GM18867 (cell line): ENCODE measurements around the gene FAH.
A peak's percentile ranks its signal among the peaks of the same experiment; 100 is the strongest.
"Not testable (repeated sequence)": the region's sequence is repeated elsewhere in the genome, so short reads cannot be mapped to it uniquely, and the experiment has no call there.

Experiments used
- ATAC-seq: cut with Tn5 transposase; IDR thresholded peaks from one replicate; pipeline ENCODE4 v1.9.1; 2021; ENCODE audit warnings: mild to moderate bottlenecking, moderate library complexity; ENCODE audit not compliant: unreplicated experiment

The FAH gene

DNA sequence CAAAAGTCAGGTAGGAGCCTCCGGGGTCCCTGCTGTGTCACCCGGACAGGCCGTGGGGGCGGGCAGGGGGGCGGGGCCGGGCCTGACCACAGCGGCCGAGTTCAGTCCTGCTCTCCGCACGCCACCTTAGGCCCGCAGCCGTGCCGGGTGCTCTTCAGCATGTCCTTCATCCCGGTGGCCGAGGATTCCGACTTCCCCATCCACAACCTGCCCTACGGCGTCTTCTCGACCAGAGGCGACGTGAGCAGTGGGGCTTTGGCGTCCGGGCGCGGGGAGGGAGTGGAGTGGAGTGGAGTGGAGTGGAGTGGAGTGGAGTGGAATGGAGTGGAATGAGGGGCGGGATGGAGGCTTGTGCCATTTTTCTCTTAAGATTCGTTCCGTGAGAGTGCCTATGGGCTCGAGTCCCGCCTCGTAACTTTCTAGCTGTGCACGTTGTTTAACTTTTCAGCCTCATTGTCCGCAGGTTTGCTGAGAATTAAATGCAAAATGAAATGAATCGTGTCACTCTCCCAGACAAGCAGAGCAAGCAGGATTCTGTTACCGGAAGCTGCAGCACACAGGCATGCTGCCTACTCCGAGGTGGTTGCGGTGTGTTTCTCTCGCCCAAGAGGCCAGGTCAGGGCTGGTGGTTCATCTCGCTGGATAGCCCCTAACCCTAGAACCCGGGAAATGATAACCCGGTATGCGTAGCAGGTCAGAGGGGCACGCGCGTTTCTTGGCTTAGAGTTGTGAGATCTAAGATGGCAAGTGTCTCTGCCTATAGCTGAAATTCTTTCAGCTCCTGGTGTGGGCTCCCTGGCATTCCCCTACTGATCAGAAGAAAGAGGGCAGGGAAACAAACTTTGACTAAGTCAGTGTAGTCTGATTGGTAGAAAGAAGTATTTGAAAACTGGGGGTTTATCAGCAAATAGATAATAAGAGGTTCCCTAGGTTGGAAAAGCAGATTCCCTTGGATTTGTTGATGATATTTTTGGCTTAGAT lies at the start of gene FAH:
Gene FAH (plus strand): TSS at position 104 of the 981 bp plus-strand sequence. CDS start 56 bp downstream, at position 160.
- ATAC-seq, result peak; percentile 53

DNA sequence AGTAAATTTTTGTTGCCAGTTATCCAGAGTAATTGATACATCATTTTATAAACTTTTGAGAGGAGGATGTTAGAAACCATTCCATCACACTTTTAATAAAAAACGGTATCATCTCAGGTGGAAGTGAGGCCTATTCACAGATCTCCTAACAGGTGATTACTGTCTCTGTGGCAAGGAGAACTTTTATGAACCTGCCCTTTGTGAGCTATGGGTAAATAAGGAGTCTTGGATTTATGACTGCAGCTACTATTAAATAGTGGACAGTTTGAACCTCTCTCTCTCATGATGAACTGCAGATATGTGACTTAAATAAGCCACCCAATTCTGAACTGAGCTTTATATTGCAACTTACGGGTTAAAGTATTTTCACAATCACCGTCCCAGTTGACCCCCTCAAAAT lies 47.6 kb upstream of the FAH start:
- no peak for ATAC-seq

DNA sequence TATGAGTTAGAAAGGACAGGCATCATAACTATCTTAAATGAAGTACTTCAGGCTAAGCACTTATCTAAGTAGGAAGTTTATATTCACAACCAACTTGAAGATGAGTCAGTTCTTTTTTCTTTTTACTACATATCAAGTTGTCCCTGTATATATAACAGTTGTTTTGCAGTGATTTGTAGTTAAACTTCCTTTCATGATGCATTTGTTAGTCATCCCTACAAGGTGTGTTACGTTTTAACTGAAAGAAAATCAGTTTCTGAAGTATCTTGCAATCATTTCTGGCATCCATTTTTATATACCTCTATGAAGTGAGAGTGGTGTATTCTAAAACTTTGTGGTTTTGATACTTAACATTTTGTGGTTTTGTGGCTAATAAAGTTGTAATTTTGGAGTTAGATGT lies 47.2 kb upstream of the FAH start:
- ATAC-seq, result no peak

DNA sequence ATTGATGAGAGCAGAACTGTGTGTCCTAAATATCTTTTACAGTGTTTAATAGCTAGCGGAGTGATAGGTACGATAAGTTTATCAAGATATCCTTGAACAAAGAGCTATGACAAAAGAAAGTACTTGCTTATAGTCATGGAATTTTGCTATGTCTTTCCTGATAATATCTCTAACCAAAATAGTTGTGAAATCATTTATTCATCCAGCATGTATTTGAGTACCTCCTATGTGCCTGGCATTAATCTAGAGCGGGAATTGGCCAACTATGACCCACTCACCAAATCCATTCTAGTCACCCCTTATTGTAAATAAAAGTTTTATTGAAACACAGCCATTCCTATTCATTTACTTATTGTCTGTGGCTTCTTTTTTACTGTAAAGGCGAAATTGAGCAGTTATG lies 46.7 kb upstream of the FAH start:
- ATAC-seq, result no peak

DNA sequence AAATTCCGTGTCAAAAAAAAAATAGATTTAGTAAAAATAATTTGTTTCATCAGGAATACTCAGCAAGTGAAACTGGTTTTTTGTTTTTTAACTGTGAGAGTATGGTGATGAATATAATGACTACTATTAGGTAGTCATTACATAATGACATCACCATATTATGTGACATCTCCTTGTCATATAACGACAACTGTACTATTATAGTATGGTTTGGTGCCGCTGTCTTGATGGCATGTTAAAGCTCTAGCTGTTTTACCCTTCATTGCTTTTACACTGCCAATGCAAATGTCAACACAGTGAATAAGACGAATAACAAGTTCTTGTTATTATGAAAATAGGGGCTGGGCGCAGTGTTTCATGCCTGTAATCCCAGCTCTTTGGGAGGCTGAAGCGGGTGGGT lies 45.6 kb upstream of the FAH start:
- no peak for ATAC-seq

DNA sequence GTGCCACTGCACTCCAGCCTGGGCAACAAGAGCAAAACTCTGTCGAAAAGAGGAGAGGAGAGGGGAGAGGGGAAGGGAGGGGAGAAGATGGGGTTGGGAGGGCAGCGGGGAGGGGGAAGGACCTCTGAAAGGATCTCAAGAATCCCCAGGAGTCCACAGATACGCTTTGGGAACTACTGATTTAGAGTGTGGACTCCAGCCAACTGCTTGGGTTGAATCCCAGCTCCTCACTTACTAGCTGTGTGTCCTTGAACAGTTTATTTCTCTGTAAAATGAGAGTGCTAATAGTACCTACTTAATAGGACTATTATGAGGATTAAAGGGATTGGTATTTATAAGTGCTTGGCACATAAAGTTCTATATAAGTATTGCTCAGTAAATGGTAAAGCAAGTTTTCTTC lies 45.0 kb upstream of the FAH start:
- ATAC-seq, result no peak

DNA sequence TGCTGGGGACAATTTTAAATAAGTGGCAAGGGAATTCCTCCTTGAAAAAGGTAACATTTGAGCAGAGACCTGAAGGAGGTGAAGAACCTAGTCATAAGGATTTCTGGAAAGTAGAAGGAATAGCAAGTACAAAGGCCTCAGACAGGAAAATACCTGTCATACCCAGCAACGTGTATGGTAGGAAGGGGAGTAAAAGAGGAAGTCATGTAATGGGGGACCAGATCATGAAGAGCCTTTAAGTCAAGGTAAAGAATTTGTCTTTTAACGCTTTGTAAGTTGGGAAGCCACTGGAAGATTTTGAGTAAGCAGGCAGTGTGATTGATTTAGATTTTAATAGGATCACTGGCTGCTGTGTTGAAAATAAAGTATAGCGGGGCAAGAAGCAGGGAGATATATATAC lies 43.4 kb upstream of the FAH start:
- no peak for ATAC-seq

DNA sequence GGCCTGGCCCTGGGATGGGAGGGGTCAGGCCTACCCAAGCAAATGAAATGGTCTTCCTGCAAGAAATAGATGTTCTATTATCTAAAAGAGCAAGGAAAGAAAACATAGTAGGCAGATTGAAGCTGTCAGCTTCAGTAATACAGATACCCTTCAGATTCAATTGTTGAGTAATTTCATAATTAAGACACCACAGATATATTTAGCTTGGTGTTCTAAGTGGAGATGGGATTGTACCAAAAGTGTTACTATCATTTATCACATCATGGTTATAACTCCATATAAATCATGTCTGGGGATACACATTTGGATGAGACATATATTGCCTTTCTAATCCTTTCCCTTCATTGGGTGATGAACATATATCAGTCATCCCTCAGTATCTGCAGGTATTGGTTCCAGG lies 41.9 kb upstream of the FAH start:
- no peak for ATAC-seq

DNA sequence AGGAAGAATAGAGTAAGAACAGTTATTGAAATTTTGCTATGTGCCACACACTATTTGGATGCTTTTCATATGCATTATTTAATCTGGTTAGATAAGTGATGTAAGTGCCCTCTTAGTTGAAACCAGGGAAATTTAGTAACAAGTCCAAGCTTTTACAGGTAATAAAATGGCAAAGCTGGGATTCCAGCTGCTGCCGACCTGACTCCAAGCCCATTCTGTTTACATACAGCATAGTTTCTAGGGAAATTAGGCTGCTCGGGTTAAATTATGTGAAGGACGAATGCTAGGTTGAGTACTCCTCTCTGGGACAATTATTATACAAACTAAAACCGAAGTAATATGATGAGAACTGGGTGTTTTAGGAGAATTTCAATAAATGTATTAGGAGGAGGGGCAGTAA lies 38.7 kb upstream of the FAH start:
- no peak for ATAC-seq

DNA sequence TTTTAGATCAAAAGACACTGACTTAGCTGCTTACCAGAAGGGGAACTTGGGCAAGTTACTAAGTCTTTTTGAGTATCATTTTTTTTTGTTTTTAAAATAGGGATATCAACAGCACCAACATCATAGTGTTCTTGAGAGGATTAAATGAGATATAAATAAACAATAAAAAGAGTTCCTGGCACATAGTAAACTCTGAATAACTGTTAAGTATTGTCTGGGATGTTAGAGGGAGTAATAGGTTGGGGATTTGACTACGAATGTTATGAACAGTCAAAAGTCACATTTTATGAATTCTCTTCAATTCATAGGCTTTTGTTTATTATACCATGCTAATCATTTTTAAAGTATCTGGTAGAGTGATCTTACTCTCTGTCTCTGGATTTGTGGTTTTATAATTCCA lies 37.8 kb upstream of the FAH start:
- ATAC-seq, result no peak

DNA sequence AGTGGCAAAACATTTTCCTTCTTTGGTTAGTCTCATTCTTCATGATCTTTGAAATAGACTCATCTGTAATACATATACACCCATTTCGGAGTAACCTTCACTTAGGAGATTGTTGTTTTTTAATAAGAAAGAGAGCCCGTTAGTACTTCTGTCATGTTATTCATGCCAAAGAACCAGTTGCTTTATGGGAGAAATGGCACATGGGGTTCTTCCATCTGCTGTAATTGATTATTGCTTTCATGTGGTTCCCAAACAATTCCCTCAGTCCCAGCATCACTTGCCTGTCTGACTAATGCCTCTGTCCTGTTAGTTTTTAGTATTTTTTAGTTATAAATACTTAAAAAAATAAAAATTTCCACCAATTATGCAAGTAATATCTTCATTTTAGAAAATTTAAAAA lies 33.8 kb upstream of the FAH start:
- ATAC-seq, result no peak

DNA sequence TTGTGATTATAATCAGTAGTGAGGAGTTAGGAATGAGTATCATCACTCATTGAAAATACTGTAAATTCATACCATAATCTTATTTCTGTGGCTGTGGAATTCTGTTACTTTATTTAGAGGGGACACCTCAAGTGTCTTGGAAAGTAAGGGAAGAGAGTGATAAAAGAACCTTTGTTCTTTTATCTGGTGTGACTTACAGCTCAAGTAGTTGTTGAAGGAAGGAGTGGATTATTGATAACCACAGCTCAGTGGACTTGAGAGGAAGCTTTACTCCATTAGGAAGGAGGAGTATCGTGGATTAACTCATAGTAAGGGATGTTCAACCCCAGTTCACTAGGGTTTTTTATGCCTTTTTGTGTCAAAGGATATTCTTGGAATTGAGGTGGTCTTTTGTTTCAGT lies 32.2 kb upstream of the FAH start:
- ATAC-seq, result no peak

DNA sequence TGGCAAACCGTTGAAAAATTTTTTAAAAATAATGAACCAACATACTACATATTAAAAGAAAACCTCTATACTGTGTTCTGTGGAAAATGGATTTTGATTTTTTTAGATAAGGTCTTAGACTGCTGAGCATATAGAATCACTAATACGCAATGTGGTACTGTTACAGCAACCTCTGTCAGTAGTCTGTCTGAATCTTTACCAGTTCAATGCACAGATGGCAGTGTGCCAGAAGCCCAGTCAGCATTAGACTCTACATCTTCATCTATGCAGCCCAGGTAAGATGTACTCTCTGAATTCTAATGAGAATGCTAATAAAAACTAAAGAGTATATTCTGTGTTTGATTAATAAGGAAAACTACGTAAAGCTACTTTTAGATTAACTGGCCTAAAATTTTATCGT lies 31.3 kb upstream of the FAH start:
- ATAC-seq, result no peak

DNA sequence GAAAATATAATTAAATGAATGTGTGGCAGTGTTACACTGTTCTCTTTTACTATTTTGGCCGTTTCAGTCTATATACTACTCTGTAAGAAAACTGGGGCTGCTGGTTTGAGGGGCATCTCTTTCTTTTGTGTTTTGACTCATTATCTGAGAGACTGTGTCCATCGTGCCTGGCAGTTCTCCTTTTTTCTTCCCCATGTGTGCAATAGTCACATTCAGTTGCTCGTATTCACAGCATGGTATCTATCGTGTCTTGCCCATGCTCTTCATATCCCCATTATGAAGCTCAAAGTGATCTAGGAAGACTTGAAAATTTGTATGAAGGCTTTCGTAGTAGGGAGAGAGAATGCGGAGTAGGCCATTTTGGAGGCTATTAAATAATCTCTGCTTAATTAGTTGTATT lies 29.8 kb upstream of the FAH start:
- no peak for ATAC-seq

DNA sequence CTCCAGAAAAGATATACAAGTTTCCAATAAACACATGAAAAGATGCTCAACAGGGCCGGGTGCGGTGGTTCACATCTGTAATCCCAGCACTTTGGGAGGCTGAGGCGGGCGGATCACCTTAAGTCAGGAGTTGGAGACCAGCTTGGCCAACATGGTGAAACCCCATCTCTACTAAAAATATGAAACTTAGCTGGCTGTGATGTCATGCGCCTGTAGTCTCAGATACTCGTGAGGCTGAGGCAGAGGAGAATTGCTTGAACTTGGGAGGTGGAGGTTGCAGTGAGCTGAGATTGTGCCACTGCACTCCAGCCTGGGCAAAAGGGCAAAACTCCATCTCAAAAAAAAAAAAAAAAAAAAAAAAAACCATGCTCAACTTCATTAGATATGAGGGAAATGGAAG lies 25.5 kb upstream of the FAH start:
- not testable (repeated sequence) for ATAC-seq

DNA sequence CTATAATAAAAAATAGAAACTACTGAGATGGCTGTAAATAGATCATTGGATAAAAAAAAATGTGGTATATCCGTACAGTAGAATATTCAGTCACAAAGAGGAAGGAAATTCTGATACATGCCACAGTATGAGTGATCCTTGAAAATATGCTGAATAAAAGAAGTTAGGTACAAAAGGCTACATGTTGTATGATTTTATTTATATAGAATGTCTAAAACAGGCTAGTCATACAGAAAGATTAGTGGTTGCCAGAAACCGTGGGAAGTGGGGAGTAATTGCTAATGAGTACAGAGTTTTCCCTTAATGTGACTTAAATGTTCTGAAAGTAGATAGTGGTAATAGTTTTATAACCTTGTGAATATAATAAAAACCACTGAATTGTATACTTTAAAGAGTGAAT lies 24.9 kb upstream of the FAH start:
- no peak for ATAC-seq

DNA sequence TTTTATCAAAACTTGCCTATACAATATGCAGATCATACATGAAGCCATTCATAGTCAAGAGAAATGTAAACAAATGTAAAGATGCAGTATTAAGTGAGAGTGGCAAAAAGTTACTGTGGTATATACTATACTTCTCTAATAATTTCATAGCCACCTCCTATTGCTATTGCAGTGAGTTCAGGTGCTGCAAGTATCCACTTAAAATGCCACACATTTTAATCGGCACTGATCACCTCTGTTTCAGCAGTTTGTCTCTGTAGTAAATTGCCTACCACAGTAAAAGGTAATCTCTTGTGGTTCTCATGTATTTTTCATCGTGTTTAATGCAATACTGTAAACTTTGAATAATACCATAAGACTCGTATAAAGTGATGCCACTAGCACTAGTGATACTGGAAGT lies 20.4 kb upstream of the FAH start:
- ATAC-seq, result no peak

DNA sequence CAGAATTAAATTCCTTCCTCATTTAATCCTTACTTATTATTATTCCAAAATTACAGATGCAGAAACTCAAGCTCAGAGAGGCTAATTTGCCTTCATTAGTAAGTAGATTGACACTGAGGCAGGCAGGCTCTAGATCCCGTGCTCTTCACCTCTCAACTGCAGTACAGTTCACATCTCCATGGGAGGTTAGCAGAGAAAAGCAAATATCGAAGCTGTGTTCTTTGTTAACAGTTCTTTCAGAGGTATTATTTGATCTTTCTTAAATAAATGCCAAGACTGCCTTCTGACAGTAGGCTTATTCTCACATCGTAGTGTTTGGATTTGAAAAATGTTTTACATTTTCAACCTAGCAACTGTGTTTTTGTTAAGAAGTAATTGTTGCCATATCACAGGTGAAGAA lies 15.9 kb upstream of the FAH start:
- ATAC-seq, result no peak

DNA sequence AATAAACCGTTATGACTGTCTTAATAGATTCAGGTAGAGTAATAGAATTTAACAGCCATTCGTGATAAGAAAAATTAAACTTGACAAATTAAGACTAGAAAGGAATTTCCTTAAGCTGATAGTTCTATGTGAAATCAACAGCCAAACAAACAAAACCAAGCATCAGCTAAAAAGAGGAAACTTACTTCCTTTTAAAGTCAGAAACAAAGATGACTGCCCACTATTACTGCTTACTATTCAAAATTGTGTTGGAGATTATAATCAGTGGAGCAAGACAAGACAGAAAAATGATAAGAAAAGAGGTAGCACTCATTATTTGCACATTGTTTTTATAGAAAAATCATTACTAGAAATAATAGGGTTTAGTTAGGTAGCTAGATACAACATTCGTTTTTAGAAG lies 13.8 kb upstream of the FAH start:
- no peak for ATAC-seq

DNA sequence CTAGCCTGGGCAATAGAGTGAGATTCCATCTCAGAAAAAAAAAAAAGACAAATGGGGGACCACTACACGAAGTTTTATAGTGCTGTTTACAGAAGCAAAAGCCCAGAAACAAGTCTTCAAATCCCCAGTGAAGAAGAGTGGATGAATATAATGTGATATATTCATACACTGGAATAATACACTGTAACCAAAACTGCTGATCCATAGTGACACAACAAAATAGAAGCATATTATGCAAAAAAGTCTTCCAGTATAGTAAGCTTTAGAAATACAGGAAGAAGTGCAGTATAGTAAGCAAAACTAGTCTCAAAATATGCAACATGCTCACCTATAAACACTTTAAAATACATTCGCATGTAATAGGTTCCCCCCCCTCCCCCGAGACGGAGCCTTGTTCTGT lies 11.9 kb upstream of the FAH start:
- ATAC-seq, result no peak

DNA sequence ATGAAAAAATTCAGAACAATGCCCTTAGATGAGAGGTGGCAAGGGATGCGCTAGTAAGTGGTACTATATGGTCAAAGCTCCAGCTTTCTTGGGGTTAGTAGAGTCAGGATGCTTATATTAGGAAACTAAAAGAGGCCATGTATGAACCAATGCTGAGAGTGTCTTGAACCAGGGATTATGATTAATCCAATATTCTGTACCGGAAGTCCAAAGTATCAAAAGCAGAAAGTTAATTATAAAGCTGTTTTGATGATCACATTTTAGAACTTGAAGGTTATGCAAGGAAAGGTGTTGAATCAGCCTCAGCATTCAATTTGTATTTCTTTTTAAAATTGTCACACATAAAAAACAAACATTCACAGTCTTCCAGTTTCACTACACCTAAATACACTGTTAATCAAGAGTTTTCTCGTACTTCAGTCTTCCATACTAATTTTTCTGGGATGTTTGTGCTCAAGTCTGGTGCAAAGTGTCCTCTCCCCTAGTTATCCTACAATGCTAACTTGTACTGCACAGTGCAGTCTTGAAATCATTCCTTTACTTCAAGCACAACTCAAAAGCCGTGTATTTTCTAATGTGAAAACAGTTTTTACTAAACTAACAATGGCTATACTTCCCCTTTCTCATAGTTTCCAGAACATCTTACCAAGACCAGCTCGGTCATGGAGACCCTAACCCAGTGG lies 10.7 kb upstream of the FAH start:
- no peak for ATAC-seq

DNA sequence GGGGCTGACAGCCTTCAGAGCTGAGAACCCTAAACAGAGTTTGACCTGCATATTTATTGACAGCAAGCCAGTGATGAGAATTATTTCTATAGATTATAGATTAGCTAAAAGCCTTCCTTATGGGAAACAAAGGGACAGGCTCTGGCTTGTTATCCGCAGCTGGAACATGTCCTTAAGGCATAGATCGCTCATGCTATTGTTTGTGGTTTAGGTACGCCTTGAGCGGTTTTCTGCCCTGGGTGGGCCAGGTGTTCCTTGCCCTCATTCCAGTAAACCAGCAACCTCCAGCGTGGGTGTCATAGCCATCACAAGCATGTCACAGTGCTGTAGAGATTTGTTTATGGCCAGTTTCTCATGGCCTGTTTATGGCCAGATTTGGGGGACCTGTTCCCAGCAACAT lies 10.2 kb upstream of the FAH start:
- ATAC-seq, result no peak
